Kidney (tissue), 14 donors: ENCODE data around the gene ELF5. TPM values are rescaled to one million over a fixed set of nuclear protein-coding genes. Genes with fewer than 3 reads are reported as not detected.

Source experiments
- DNase-seq, 5 donors: peaks; one replicate each; pipeline ENCODE4 v3.0.0-alpha.2; 2013 to 2020
- FAIRE-seq: peaks from 2 replicates; lab custom pipeline; 2012; peaks lifted over from hg19 to GRCh38; lab: Jason Lieb, UNC
- H3K27ac ChIP-seq, 2 donors: one replicate each; pipeline ENCODE4 v1.7.0; 2013; ENCODE audit warnings: low read depth in 2 of 2, low read length in 2 of 2, inconsistent platforms in 1 of 2
- H3K27me3 ChIP-seq: one replicate; pipeline ENCODE4 v1.7.1; 2013; ENCODE audit warnings: low read length, inconsistent platforms; ENCODE audit not compliant: control insufficient read depth, insufficient read depth
- H3K36me3 ChIP-seq, 3 donors: one replicate each; pipeline versions ENCODE4 v1.7.0 to v1.7.1; 2013; ENCODE audit warnings: low read length in 3 of 3, control low read depth in 1 of 3, inconsistent platforms in 1 of 3; ENCODE audit not compliant: insufficient read depth in 3 of 3, control insufficient read depth in 2 of 3
- H3K4me1 ChIP-seq, 3 donors: one replicate each; pipeline versions ENCODE4 v1.7.0 to v1.7.1; 2013; ENCODE audit warnings: low read length in 3 of 3, inconsistent platforms in 1 of 3, low read depth in 1 of 3; ENCODE audit not compliant: control insufficient read depth in 2 of 3, insufficient read depth in 2 of 3
- H3K4me3 ChIP-seq, 3 donors: one replicate each; pipeline versions ENCODE4 v1.7.0 to v1.8.1; 2013; ENCODE audit warnings: low read length in 3 of 3, control low read depth in 1 of 3, inconsistent platforms in 1 of 3
- H3K9ac ChIP-seq, 3 donors: one replicate each; pipeline versions ENCODE4 v1.7.0 to v1.7.1; 2013; ENCODE audit warnings: low read length in 3 of 3, control low read depth in 1 of 3, inconsistent platforms in 1 of 3
- H3K9me3 ChIP-seq, 3 donors: one replicate each; pipeline versions ENCODE4 v1.7.0 to v1.7.1; 2013; ENCODE audit warnings: low read length in 3 of 3, control low read depth in 1 of 3, inconsistent platforms in 1 of 3; ENCODE audit not compliant: control insufficient read depth in 2 of 3, insufficient read depth in 1 of 3
- CTCF ChIP-seq: IDR thresholded peaks from 3 replicates; pipeline ENCODE4 v1.5.1; 2012; ENCODE audit warnings: mild to moderate bottlenecking, moderate library complexity, borderline replicate concordance; ENCODE audit not compliant: insufficient read depth; ENCODE audit errors: extremely low read depth
- intact Hi-C: fragments of 100-400 bp; cut with DNase I; formaldehyde crosslinking; loops from one replicate; pipeline ENCODE4 v1.11.1; 2022
- polyA plus RNA-seq: library from polyadenylated mRNA; stranded (reverse); fragments of 350-450 nt; fragmentation: Illumina TruSeq; extraction: RNeasy Lipid Tissue Mini Kit (QIAGEN cat#74804); gene quantifications from one replicate; pipeline ENCODE4 v1.2.3, GENCODE V29; 2014; ENCODE audit warnings: low read depth, low replicate concordance; ENCODE audit not compliant: insufficient read depth
- total RNA-seq: library from RNA; stranded (reverse); fragmentation: NEBNext Ultra II Directional; extraction: Animal tissue kit (Norgen Biotek cat#: 25700); gene quantifications from one replicate; pipeline ENCODE4 v1.2.1, GENCODE V29; 2021
- donor health status: control.
- donor health status: control.
- donor health status: control.
- donor health status: control.
- donor health status: control.
- donor health status: DM: yes; HTN: yes; CAD: no.
- donor health status: Normal renal cell carcinoma (clear cell type).

Gene ELF5
- total and polyA plus RNA-seq, 2 donors from 2014 or later = 0.94 to 18.9 TPM

DNA sequence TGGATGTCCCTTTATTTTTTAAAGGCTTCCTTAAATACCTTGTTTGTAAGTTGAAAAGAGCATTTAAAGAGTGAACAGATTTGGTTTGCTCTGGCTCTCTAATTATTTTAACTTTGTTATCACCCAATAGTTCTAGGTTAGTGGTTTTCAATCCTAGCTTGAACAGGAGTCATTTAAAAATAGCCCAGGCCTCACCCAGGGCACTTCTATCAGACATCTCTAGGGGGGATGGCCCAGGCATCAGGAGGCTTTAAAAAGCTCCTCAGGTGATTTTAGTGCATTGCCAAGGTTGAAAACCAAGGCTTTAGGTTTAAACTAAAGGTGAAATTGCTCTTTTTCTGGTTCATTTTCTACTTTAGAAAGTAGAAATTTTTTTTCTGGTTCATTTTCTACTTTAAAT, 66.5 kb downstream of the ELF5 start:
- no peak for TF ChIP-seq CTCF
- Histone ChIP-seq H3K36me3 (peaks cover 0 to 25% (median 12%) of the 10 kb centered on the region in 3 donors), H3K4me1 (peaks cover 0 to 13% (median 5%) of the 10 kb centered on the region in 3 donors), H3K27ac (no peak overlapping the region), H3K4me3 (no peak overlapping the region), H3K9ac (no peak overlapping the region), H3K27me3 (no peaks in the 10 kb centered on the region), H3K9me3 (no peaks in the 10 kb centered on the region)
- intact Hi-C loops = no loop called here
- FAIRE-seq (no peak), DNase-seq (no peak)

GRCh38 chr11:34446386-34446785, 67.2 kb downstream of the ELF5 start:
- DNase-seq = no peak
- Histone ChIP-seq H3K27me3 (no peaks in the 10 kb centered on the region), H3K4me1 (peaks cover 0 to 13% (median 5%) of the 10 kb centered on the region in 3 donors), H3K9me3 (peaks cover 0 to 3% (median 2%) of the 10 kb centered on the region in 3 donors), H3K36me3 (peaks cover 2 to 23% (median 12%) of the 10 kb centered on the region in 3 donors), H3K9ac (no peak overlapping the region), H3K4me3 (no peak overlapping the region), H3K27ac (no peak overlapping the region)
- intact Hi-C loops = no loop called here
- TF ChIP-seq CTCF = no peak
- no peak for FAIRE-seq

DNA sequence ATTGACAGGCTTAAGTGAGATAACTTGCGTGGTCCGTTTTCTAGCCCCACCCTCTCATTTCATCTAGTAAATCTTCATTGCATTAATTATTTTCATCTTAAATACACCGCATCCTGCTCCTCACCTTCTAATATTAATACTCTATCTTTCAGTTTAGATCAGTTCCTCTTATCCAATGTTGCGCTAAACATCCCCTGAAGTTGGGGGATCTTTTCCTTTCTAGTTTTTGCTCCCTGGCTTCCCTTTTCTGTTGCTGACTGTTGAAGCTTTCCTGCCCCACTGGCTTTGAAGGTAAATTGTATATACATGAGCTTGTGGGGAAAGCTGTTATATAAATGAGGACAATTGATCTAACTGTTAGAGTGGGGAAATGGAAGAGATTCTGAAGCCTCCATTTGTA, 67.6 kb downstream of the ELF5 start:
- Histone ChIP-seq H3K27ac (no peak overlapping the region), H3K27me3 (no peaks in the 10 kb centered on the region), H3K4me1 (peaks cover 0 to 13% (median 5%) of the 10 kb centered on the region in 3 donors), H3K9me3 (peaks cover 0 to 3% (median 2%) of the 10 kb centered on the region in 3 donors), H3K36me3 (peaks cover 2 to 18% (median 9%) of the 10 kb centered on the region in 3 donors), H3K9ac (no peak overlapping the region), H3K4me3 (no peak overlapping the region)
- intact Hi-C loops = no loop called here
- no peak for TF ChIP-seq CTCF
- DNase-seq (no peak), FAIRE-seq (no peak)

DNA sequence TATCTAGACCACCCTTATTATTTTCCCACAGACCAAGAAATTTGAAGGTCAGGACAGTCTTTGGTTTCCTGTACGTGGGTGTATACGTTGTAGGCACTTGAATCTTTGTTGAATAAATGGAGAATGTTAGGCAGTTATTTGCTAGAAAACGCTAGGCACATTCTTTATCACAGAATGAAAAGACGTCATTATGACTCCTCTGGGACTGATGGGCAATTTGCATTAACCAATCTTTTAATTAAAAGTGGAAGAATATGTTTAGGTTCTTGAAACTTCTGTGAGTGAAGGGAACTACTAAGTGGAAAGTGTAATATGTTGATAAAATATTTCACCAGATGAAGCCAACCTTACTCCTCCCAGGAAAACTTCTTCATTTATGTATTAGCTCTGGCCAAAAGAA, 69.2 kb downstream of the ELF5 start:
- no peak for FAIRE-seq
- intact Hi-C loops = no loop called here
- Histone ChIP-seq H3K36me3 (peaks cover 2 to 3% (median 2%) of the 10 kb centered on the region in 3 donors), H3K4me3 (no peak overlapping the region), H3K9ac (no peak overlapping the region), H3K4me1 (peaks cover 0 to 13% (median 13%) of the 10 kb centered on the region in 3 donors), H3K27me3 (no peaks in the 10 kb centered on the region), H3K27ac (no peak overlapping the region), H3K9me3 (peaks cover 0 to 3% (median 2%) of the 10 kb centered on the region in 3 donors)
- TF ChIP-seq CTCF = no peak
- DNase-seq = no peak
